GM12801 (cell line): ENCODE results near the gene RNF220.

Experiments
- TF ChIP-seq, protein P1 (sequence below): IDR thresholded peaks from one replicate; pipeline ENCODE4 v1.5.1; 2011; ENCODE audit warnings: control low read depth; ENCODE audit not compliant: insufficient read length; ENCODE audit errors: extremely low read depth

Gene RNF220

DNA sequence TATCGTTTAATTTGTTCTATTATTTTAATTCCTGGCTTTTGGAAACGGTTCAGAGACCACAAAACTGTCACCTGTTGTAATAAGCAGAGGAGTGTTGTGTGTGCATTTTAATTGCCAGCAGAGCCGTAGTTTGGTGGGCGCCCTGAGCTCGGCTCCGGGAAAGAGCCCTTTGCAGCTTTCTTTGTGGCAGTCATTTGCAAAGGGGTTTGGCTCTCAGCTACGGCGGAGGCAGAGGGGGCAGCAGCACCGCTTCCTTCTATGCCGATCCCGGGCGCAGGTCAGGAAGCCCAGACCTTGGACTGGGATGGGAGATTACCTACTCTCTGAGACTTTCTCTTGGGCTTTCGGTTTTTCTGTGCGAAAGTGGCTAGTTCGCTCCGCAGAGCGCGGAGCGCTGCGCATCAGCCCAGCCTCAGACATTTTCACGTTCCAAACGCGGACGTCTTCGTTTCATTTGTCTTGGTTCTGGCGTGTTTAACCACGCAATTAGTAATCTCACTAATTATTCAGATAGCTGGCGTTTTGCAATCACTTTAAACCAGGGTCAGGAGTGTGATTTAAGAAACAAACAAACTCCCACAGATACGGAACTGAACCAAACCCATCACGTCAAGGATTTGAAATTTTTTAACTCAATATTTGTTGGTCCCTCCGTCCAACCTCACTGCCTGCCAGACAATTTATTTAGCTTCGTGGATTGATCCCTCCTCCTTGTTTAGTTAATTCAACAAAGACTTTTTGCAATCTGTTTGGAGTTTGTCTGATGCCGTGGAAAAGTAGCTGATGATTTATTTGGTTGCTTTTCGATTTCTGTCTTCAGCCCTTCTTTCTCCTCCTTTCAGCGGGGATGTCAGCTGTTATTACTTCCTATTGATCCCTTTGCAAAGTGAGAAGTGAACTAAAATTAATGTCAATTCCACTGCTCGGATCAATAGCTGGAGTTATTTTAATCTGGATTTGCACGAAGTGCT is 3.9 kb downstream of the RNF220 start:
- TF ChIP-seq, protein P1, sequence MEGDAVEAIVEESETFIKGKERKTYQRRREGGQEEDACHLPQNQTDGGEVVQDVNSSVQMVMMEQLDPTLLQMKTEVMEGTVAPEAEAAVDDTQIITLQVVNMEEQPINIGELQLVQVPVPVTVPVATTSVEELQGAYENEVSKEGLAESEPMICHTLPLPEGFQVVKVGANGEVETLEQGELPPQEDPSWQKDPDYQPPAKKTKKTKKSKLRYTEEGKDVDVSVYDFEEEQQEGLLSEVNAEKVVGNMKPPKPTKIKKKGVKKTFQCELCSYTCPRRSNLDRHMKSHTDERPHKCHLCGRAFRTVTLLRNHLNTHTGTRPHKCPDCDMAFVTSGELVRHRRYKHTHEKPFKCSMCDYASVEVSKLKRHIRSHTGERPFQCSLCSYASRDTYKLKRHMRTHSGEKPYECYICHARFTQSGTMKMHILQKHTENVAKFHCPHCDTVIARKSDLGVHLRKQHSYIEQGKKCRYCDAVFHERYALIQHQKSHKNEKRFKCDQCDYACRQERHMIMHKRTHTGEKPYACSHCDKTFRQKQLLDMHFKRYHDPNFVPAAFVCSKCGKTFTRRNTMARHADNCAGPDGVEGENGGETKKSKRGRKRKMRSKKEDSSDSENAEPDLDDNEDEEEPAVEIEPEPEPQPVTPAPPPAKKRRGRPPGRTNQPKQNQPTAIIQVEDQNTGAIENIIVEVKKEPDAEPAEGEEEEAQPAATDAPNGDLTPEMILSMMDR: no peak

DNA sequence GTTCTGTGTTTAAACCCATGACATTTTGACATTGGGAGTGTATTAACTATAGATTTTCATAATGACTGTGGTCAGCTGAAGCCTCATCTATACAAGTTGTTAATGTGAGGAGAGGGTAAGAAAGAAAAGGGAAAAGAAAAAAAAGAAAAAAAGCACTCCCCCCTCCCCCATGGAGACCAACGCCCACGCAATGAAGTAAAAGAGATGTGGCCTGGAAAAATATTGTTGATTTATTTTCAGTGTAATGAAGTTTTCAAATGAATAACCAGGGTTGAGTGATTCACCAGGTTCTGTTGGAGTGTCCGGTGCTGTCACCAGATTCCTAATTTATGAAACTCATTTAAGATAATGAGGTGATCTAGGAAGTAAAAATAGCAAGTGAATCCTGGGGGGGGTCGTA is 4.7 kb downstream of the RNF220 start:
- TF ChIP-seq, protein P1: no peak

DNA sequence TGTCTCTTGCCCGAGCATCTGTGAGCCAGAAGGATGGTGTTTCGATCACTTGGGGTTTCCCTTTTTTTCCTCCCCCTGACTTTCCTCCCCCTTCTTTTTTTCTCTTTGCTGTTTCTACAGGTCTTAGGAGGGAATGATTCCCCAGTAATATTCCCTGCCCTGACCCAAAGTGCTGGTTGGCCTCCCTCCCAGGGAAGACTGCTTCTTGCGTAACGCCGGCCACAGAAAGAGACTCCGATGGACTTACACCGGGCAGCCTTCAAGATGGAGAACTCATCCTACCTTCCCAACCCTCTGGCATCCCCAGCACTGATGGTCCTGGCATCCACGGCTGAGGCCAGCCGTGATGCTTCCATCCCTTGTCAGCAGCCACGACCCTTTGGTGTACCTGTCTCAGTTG is 6.8 kb downstream of the RNF220 start:
- TF ChIP-seq, protein P1: no peak

DNA sequence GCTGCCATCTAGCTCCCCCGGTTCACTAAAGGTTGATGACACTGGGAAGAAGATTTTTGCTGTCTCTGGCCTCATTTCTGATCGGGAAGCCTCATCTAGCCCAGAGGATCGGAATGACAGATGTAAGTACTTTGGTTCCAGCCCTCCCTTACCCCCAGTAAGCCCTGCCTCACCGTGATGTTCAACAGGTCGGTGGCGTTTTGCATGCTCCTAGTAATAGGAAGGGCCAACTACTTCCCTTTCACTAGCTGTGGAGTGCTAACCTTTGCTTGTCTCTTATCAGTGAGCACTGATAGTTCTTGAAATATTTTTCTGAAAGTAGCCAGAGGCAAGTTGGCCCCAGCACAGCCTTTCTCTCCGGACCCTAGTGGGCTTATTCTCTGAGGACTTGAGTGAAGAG is 7.5 kb downstream of the RNF220 start:
- TF ChIP-seq, protein P1: no peak

DNA sequence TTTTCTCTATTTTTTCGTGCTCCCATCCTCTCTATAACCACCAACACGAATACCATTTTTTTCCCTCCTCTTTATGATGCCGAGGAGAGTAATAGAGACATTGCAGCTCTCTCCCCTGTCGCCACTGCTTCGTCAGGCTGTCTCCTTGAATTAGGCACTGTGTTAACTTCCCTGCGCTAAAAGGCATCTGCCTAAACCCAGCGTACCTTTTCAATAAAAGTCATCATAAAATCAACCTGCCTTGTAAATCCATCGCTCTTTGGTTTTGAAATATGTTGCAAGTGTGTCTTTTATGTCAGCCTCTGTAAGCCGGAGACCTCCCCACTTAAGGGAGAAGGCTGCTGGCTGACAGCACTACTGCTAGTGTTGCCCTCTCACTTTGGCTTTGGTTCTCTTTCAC is 8.7 kb downstream of the RNF220 start:
- TF ChIP-seq, protein P1: no peak

DNA sequence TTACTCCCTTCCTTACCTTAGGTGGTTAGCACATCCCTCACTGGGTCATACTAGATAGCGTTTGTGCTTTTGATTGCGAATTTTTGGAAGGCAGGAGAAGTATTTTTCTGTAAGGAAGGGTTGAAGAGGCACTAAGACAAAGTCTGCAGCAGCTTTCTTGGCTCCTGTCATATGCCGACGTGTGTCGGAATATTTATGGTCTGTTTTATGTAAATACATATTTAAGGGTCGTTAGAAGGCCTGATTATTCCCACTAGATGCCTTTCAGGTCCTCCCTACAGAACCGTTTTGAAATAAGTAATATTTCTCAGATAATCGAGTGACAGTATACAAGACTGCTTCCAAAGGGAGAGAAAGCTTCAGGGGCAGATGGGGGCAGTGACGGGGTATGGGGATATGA is 10.0 kb downstream of the RNF220 start:
- TF ChIP-seq, protein P1: no peak

DNA sequence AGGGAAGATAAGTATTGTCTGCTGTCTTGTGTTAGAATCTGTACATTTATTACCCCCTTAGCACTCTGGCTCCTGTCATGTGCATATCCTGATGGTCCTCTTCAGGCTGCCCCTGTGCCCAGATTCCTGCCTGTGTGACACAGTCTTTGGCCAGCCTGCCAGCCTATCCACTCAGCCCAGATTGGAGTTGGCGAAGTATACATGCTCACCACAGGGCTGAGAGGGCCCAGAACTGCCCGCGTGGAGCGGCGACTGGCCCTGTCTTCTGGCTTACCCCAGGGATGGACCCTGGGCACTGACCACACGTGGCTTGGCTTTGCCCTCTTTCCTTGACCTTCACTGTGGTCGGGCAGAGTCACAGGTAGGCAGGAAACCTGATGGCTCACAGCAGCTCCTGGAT is 11.4 kb downstream of the RNF220 start:
- TF ChIP-seq, protein P1: no peak
